SK-N-SH (cell line): ENCODE measurements around the gene PCDHGC5. TPM values are rescaled to one million over a fixed set of nuclear protein-coding genes. Genes with fewer than 3 reads are reported as not detected.

Source experiments
- CTCF ChIA-PET: fragments of 300-600, 350-600 bp; formaldehyde crosslinking; extraction: SDS; loops from one replicate; lab custom pipeline; 2021; lab: Yijun Ruan, JAX
- POLR2A ChIA-PET: fragments of 350-600 bp; sonication (Branson Sonifier 250); formaldehyde crosslinking; extraction: SDS; loops from one replicate; lab custom pipeline; 2020; ENCODE audit warnings: antibody characterized with exemption, inconsistent platforms; lab: Yijun Ruan, JAX
- DNase-seq: peaks from one replicate; pipeline ENCODE4 v3.0.0; 2012
- H2AFZ ChIP-seq: fragments of 200-600 bp; sonication (generic); 2 replicates; pipeline ENCODE4 v1.8.1; 2016; ENCODE audit warnings: antibody characterized with exemption, mild to moderate bottlenecking, low read depth
- H3F3A ChIP-seq: fragments of 200-600 bp; sonication (generic); replicated peaks from 2 replicates; pipeline ENCODE3; 2016; ENCODE audit warnings: antibody characterized with exemption, mild to moderate bottlenecking; ENCODE audit not compliant: insufficient read depth
- H3K27ac ChIP-seq, 2 experiments: fragments of 200-500 bp in 1 of 2; fragments of 200-600 bp in 1 of 2; sonication (Bioruptor generic) in 1 of 2; sonication (generic), shearing (Covaris generic) in 1 of 2; 2 replicates each; pipeline versions ENCODE4 v1.5.1 to v1.6.1; 2014 to 2016; ENCODE audit warnings: low read depth in 2 of 2, inconsistent platforms in 1 of 2, low read length in 1 of 2, mild to moderate bottlenecking in 1 of 2, mixed read lengths in 1 of 2
- H3K27me3 ChIP-seq: fragments of 200-600 bp; sonication (generic), shearing (Covaris generic); 2 replicates; pipeline ENCODE4 v1.6.1; 2016; ENCODE audit warnings: mixed run types; ENCODE audit not compliant: insufficient read depth
- H3K36me3 ChIP-seq, 2 experiments: fragments of 200-500 bp in 1 of 2; fragments of 200-600 bp in 1 of 2; sonication (Bioruptor generic) in 1 of 2; sonication (generic) in 1 of 2; replicated peaks in 1 of 2; 2 replicates each; pipeline versions ENCODE3 to v1.5.1; 2014 to 2016; ENCODE audit warnings: low read length in 1 of 2, mild to moderate bottlenecking in 1 of 2; ENCODE audit not compliant: insufficient read depth in 2 of 2, control insufficient read depth in 1 of 2
- H3K4me1 ChIP-seq, 2 experiments: fragments of 200-500 bp in 1 of 2; fragments of 200-600 bp in 1 of 2; sonication (Bioruptor generic) in 1 of 2; sonication (generic), shearing (Covaris generic) in 1 of 2; 2 replicates each; pipeline versions ENCODE4 v1.5.1 to v1.6.1; 2014 to 2016; ENCODE audit warnings: low read depth in 1 of 2, low read length in 1 of 2, mixed run types in 1 of 2; ENCODE audit not compliant: insufficient read depth in 2 of 2, control insufficient read depth in 1 of 2
- H3K4me2 ChIP-seq: fragments of 200-600 bp; sonication (generic), shearing (Covaris generic); 2 replicates; pipeline ENCODE4 v1.6.1; 2017; ENCODE audit warnings: mixed run types
- H3K4me3 ChIP-seq, 2 experiments: fragments of 200-500 bp in 1 of 2; fragments of 200-600 bp in 1 of 2; sonication (Bioruptor generic) in 1 of 2; sonication (generic), shearing (Covaris generic) in 1 of 2; 2 replicates each; pipeline versions ENCODE4 v1.5.1 to v1.8.1; 2014 to 2016; ENCODE audit warnings: low read depth in 2 of 2, inconsistent platforms in 1 of 2, low read length in 1 of 2, mild to moderate bottlenecking in 1 of 2, mixed read lengths in 1 of 2, moderate library complexity in 1 of 2
- H3K79me2 ChIP-seq: fragments of 200-600 bp; sonication (generic); 2 replicates; pipeline ENCODE4 v1.8.1; 2017; ENCODE audit warnings: mild to moderate bottlenecking; ENCODE audit not compliant: insufficient read depth
- H3K9ac ChIP-seq: fragments of 200-600 bp; sonication (generic); 2 replicates; pipeline ENCODE4 v1.6.1; 2017; ENCODE audit warnings: mixed run types
- H3K9me2 ChIP-seq: fragments of 200-600 bp; sonication (generic); 2 replicates; pipeline ENCODE4 v1.6.1; 2017; ENCODE audit warnings: mixed run types
- H3K9me3 ChIP-seq: fragments of 200-600 bp; sonication (generic); 2 replicates; pipeline ENCODE4 v1.6.1; 2017; ENCODE audit warnings: mixed run types, mild to moderate bottlenecking, moderate library complexity
- H4K20me1 ChIP-seq: fragments of 200-600 bp; sonication (generic); 2 replicates; pipeline ENCODE4 v1.6.1; 2017; ENCODE audit warnings: mild to moderate bottlenecking, mixed run types; ENCODE audit not compliant: insufficient read depth
- CTCF ChIP-seq: fragments of 200-600 bp; sonication (generic); IDR thresholded peaks from 2 replicates; pipeline ENCODE4 v1.6.1; 2017; ENCODE audit warnings: antibody characterized with exemption, mild to moderate bottlenecking, moderate library complexity
- ELF1 ChIP-seq: IDR thresholded peaks from 2 replicates; pipeline ENCODE4 v1.4.0; 2012
- EP300 ChIP-seq, 2 experiments: IDR thresholded peaks; 2 replicates each; pipeline versions ENCODE4 v1.4.0 to v1.6.1; 2012; ENCODE audit warnings: borderline replicate concordance in 1 of 2, low read depth in 1 of 2, low read length in 1 of 2
- FOSL2 ChIP-seq: IDR thresholded peaks from 2 replicates; pipeline ENCODE4 v1.4.0; 2012; ENCODE audit warnings: low read depth, mild to moderate bottlenecking, moderate library complexity, borderline replicate concordance
- JUND ChIP-seq: IDR thresholded peaks from 2 replicates; pipeline ENCODE4 v1.4.0; 2012
- MAX ChIP-seq: IDR thresholded peaks from 2 replicates; pipeline ENCODE4 v1.4.0; 2012; ENCODE audit warnings: low read depth
- MEF2A ChIP-seq: IDR thresholded peaks from 2 replicates; pipeline ENCODE4 v1.4.0; 2012; ENCODE audit warnings: low read depth, borderline replicate concordance
- MXI1 ChIP-seq: IDR thresholded peaks from 2 replicates; pipeline ENCODE4 v1.6.1; 2012; ENCODE audit warnings: mild to moderate bottlenecking, low read depth, low read length, improper control_type of control experiment
- POLR2AphosphoS5 ChIP-seq: IDR thresholded peaks from 2 replicates; pipeline ENCODE4 v1.6.1; 2012; ENCODE audit warnings: low read depth, low read length
- RCOR1 ChIP-seq: fragments of 150-350 bp; IDR thresholded peaks from 2 replicates; pipeline ENCODE4 v1.6.1; 2017; ENCODE audit warnings: antibody characterized with exemption, low read length
- RFX5 ChIP-seq: IDR thresholded peaks from 2 replicates; pipeline ENCODE4 v1.6.1; 2012; ENCODE audit warnings: mild to moderate bottlenecking, improper control_type of control experiment, low read length
- RXRA ChIP-seq: IDR thresholded peaks from 2 replicates; pipeline ENCODE4 v1.4.0; 2012; ENCODE audit warnings: low read depth, mild to moderate bottlenecking, borderline replicate concordance
- SIN3A ChIP-seq: IDR thresholded peaks from 2 replicates; pipeline ENCODE4 v1.6.1; 2012; ENCODE audit warnings: low read depth, mild to moderate bottlenecking, low read length, moderate library complexity, borderline replicate concordance
- SMC3 ChIP-seq: IDR thresholded peaks from 2 replicates; pipeline ENCODE4 v1.6.1; 2012; ENCODE audit warnings: low read depth, low read length, improper control_type of control experiment
- TAF1 ChIP-seq: IDR thresholded peaks from 2 replicates; pipeline ENCODE4 v1.6.1; 2012; ENCODE audit warnings: low read depth, mild to moderate bottlenecking, low read length, moderate library complexity, borderline replicate concordance
- TCF12 ChIP-seq: IDR thresholded peaks from 2 replicates; pipeline ENCODE4 v1.4.0; 2012
- TEAD4 ChIP-seq: IDR thresholded peaks from 2 replicates; pipeline ENCODE4 v1.4.0; 2012; ENCODE audit warnings: mild to moderate bottlenecking, borderline replicate concordance; ENCODE audit not compliant: insufficient read depth
- USF1 ChIP-seq: IDR thresholded peaks from 2 replicates; pipeline ENCODE4 v1.4.0; 2012; ENCODE audit warnings: low read depth, borderline replicate concordance
- USF2 ChIP-seq: fragments of 150-350 bp; IDR thresholded peaks from 2 replicates; pipeline ENCODE4 v1.6.1; 2017; ENCODE audit warnings: antibody characterized with exemption, low read length, low read depth, borderline replicate concordance
- ZBTB33 ChIP-seq: IDR thresholded peaks from 2 replicates; pipeline ENCODE4 v1.4.0; 2012; ENCODE audit warnings: low read depth, borderline replicate concordance
- WGBS: methylation state at CpG from one replicate; pipeline ENCODE4 v1.1.6; 2017; ENCODE audit warnings: low lambda C conversion rate; 5-methylcytosine and 5-hydroxymethylcytosine counted together
- polyA plus RNA-seq, 3 experiments: library from polyadenylated mRNA; depleted of rRNA; stranded (reverse); fragments of >200 nt; gene quantifications; 2 replicates each; pipeline ENCODE4 v1.2.3, GENCODE V29; 2012

Gene PCDHGC5
- polyA plus RNA-seq, 1 of the 3 experiments (the other 2 are of a cell fraction) = 2.0 TPM

GRCh38 chr5:141490771-141491170, 1.9 kb downstream of the PCDHGC5 start:
- Histone ChIP-seq H3K9ac (no peak overlapping the region), H3K4me2 (no peak overlapping the region), H2AFZ (no peak overlapping the region), H3K27me3 (no peaks in the 10 kb centered on the region), H3K9me3 (no peaks in the 10 kb centered on the region), H3K4me1 (peaks cover 24 to 41% of the 10 kb centered on the region in 2 experiments; a peak in 3 of 4 replicates), H3K4me3 (no peak overlapping the region), H3K27ac (no peak overlapping the region), H3K9me2 (no peaks in the 10 kb centered on the region), H3K36me3 (peaks cover 16 to 58% of the 10 kb centered on the region in 2 experiments), H4K20me1 (peaks cover 28% of the 10 kb centered on the region; the same call in 1 of the 2 replicates), H3K79me2 (peaks cover 75% of the 10 kb centered on the region), H3F3A (peaks cover 9% of the 10 kb centered on the region)
- ChIA-PET POLR2A (no interaction called here), CTCF (no interaction called here)
- no peak for DNase-seq
- TF ChIP-seq TAF1 (no peak), USF1 (no peak), SMC3 (no peak), RXRA (no peak), ELF1 (no peak), JUND (no peak), MAX (no peak), MEF2A (no peak), RCOR1 (no peak), RFX5 (no peak)
- 98% methylated on average over 9 of the region's 13 CpGs for WGBS

- H3K79me2 ChIP-seq = peaks cover 67% of the 10 kb centered on the region
- H3F3A ChIP-seq = peaks cover 11% of the 10 kb centered on the region
- peaks cover 18 to 47% of the 10 kb centered on the region in 2 experiments; a peak in 3 of 4 replicates for H3K4me1 ChIP-seq
- 93% methylated on average over 49 of the region's 66 CpGs for WGBS
- H3K9me3 ChIP-seq = no peaks in the 10 kb centered on the region
- POLR2A ChIA-PET = no interaction called here
- H3K4me2 ChIP-seq = no peak overlapping the region
- CTCF ChIA-PET = no interaction called here
- H3K27me3 ChIP-seq = no peaks in the 10 kb centered on the region
- H4K20me1 ChIP-seq = peaks cover 28% of the 10 kb centered on the region; the same call in 1 of the 2 replicates
- no peak overlapping the region for H3K4me3 ChIP-seq
- no peak overlapping the region for H3K27ac ChIP-seq
- peaks cover 16 to 50% of the 10 kb centered on the region in 2 experiments for H3K36me3 ChIP-seq
- H2AFZ ChIP-seq = no peak overlapping the region
- H3K9ac ChIP-seq = no peak overlapping the region
- H3K9me2 ChIP-seq = no peaks in the 10 kb centered on the region
- no peak for DNase-seq
- no peak for TF ChIP-seq ZBTB33
- no peak for TF ChIP-seq CTCF
- TF ChIP-seq USF1 = no peak
- no peak for TF ChIP-seq MAX
- no peak for TF ChIP-seq USF2
- no peak for TF ChIP-seq TAF1
- no peak for TF ChIP-seq FOSL2
- no peak for TF ChIP-seq POLR2AphosphoS5
- no peak for TF ChIP-seq RFX5
- TF ChIP-seq EP300 (IDR thresholded peaks at IDR 0.05; ENCODE audit: borderline replicate concordance in 1 of 2, low read depth in 1 of 2, low read length in 1 of 2) = no peak
- no peak for TF ChIP-seq ELF1
- no peak for TF ChIP-seq SIN3A
- TF ChIP-seq MXI1 = no peak
- TF ChIP-seq TCF12 = no peak
- no peak for TF ChIP-seq TEAD4
These were observed 2.7 kb downstream of the PCDHGC5 start for GRCh38 chr5:141491323-141492167.
